ENCODE data around the gene ARHGEF10L. TPM values are rescaled to one million over a fixed set of nuclear protein-coding genes. Genes with fewer than 3 reads are reported as not detected.

The ARHGEF10L gene
- total RNA-seq, 3 donors from 2014 or later (not counting 1 experiment from before 2014, with no cell fraction given) = 0.70 to 1.7 (median 0.94) TPM

- Histone ChIP-seq H3K27me3 (ENCODE audit: control insufficient read depth, insufficient read depth, low read length) (no peaks in the 10 kb centered on the region), H3K4me1 (ENCODE audit: control insufficient read depth, insufficient read depth, low read length) (no peaks in the 10 kb centered on the region), H3K9me3 (ENCODE audit: control insufficient read depth, insufficient read depth, low read length) (no peaks in the 10 kb centered on the region), H3K36me3 (ENCODE audit: control insufficient read depth, insufficient read depth, low read length) (no peaks in the 10 kb centered on the region), H3K27ac (ENCODE audit: low read length) (no peak overlapping the region), H3K4me3 (ENCODE audit: low read length) (no peak overlapping the region)
- Mint-ChIP-seq H3K9me3 (no peaks in the 10 kb centered on the region), H3K27me3 (ENCODE audit: low read depth in 2 of 2) (no peaks in the 10 kb centered on the region), H3K36me3 (no peaks in the 10 kb centered on the region), H3K27ac (no peak overlapping the region), H3K4me1 (no peaks in the 10 kb centered on the region), H3K4me3 (no peak overlapping the region)
- ATAC-seq (no peak), DNase-seq (no peak)
- 73% methylated on average over 7 of the region's 7 CpGs for WGBS (ENCODE audit: insufficient coverage)
- no peak for TF ChIP-seq CTCF (IDR thresholded peaks at IDR 0.05)
- intact Hi-C loops (cut with micrococcal nuclease) = no loop called here
Measured at GRCh38 chr1:17591814-17592430, 52.4 kb downstream of the ARHGEF10L start.

GRCh38 chr1:17594026-17594425 lies 54.5 kb downstream of the ARHGEF10L start:
- H3K4me1 Mint-ChIP-seq = no peaks in the 10 kb centered on the region
- Histone ChIP-seq H3K27ac (ENCODE audit: low read length) (no peak overlapping the region), H3K4me1 (ENCODE audit: control insufficient read depth, insufficient read depth, low read length) (no peaks in the 10 kb centered on the region), H3K9me3 (ENCODE audit: control insufficient read depth, insufficient read depth, low read length) (no peaks in the 10 kb centered on the region), H3K4me3 (ENCODE audit: low read length) (no peak overlapping the region), H3K36me3 (ENCODE audit: control insufficient read depth, insufficient read depth, low read length) (no peaks in the 10 kb centered on the region), H3K27me3 (ENCODE audit: control insufficient read depth, insufficient read depth, low read length) (no peaks in the 10 kb centered on the region)
- H3K27me3 Mint-ChIP-seq (ENCODE audit: low read depth in 2 of 2) = no peaks in the 10 kb centered on the region
- no peak for TF ChIP-seq CTCF (IDR thresholded peaks at IDR 0.05)
- no peaks in the 10 kb centered on the region for H3K9me3 Mint-ChIP-seq
- ATAC-seq (no peak), DNase-seq (no peak)
- no peaks in the 10 kb centered on the region for H3K36me3 Mint-ChIP-seq
- WGBS (ENCODE audit: insufficient coverage) = 95% methylated on average over 5 of the region's 5 CpGs
- H3K4me3 Mint-ChIP-seq = no peak overlapping the region
- intact Hi-C loops (cut with micrococcal nuclease) = no loop called here
- no peak overlapping the region for H3K27ac Mint-ChIP-seq

- TF ChIP-seq CTCF (IDR thresholded peaks at IDR 0.05) = no peak
- intact Hi-C loops (cut with micrococcal nuclease) = loop anchor here (1.0 kb wide), 1 partner anchor 29 kb away; no protein-coding TSS in a partner anchor
- Histone ChIP-seq H3K4me3 (ENCODE audit: low read length) (no peak overlapping the region), H3K9me3 (ENCODE audit: control insufficient read depth, insufficient read depth, low read length) (no peaks in the 10 kb centered on the region), H3K27me3 (ENCODE audit: control insufficient read depth, insufficient read depth, low read length) (no peaks in the 10 kb centered on the region), H3K4me1 (ENCODE audit: control insufficient read depth, insufficient read depth, low read length) (no peaks in the 10 kb centered on the region), H3K36me3 (ENCODE audit: control insufficient read depth, insufficient read depth, low read length) (no peaks in the 10 kb centered on the region), H3K27ac (ENCODE audit: low read length) (no peak overlapping the region)
- Mint-ChIP-seq H3K36me3 (no peaks in the 10 kb centered on the region), H3K9me3 (no peaks in the 10 kb centered on the region), H3K27ac (no peak overlapping the region), H3K27me3 (ENCODE audit: low read depth in 2 of 2) (no peaks in the 10 kb centered on the region), H3K4me3 (no peak overlapping the region), H3K4me1 (no peaks in the 10 kb centered on the region)
- DNase-seq (no peak), ATAC-seq (no peak)
- WGBS (ENCODE audit: insufficient coverage) = 58% methylated on average over 8 of the region's 8 CpGs
Measured at GRCh38 chr1:17594690-17595601, 55.4 kb downstream of the ARHGEF10L start.
